HPDE6-E6E7 (cell line): ENCODE measurements around the gene DLEC1.
"Not testable (repeated sequence)": the region's sequence is repeated elsewhere in the genome, so short reads cannot be mapped to it uniquely, and the experiment has no call there.

Source experiments
- DNase-seq: peaks from one replicate; pipeline ENCODE4 v3.0.0; 2011; ENCODE audit warnings: missing footprints; ENCODE audit errors: extremely low spot score

Gene DLEC1

DNA sequence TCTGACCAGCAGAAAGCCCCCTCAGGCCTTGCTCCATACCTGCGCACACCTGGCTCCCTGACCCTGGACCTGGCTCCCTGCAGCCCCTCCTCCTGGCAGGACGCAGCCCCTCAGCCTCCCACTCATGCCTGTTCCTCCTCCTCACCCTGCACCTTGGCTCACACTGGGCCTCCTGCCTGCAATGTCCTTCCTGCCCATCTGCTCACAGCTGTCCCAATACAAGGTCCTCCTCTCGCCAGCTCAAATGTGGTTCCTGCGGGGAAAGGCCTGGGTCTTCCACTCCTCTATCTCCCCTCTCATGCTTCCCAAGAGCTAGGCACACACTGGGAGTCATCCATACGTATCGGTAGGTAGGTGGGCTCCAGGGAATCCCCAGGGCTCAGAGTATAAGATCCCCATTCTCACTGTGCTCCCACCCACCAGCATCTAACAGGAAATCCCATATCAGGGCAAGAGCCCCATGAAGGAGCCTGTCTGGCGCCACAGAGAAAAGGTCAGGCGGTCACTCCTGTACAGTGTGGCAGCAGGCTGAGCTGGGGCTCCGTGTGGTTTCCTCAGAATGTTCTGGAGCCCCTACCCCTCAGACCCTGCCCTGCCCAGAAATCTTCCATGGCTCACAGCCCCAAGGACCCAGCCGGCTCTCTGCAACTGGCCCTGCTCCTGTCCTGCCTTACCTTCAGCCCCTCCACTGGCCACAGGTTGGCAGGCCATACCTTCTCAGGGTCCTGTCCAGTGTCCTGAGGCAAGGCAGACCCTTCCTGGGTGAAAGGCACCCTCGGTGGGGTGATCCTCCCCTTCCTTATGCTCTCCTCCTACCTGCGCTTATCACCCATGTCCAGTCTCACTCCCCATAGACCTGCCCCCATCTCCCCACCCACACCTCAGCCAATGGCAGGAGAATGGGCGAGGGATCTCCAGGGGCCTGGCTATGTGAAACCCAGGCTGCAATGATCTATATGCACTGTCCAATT is 20.4 kb upstream of the DLEC1 start:
- DNase-seq: no peak

- DNase-seq: no peak
These were observed 19.2 kb upstream of the DLEC1 start for GRCh38 chr3:38019658-38020341.

GRCh38 chr3:38020342-38020726 is 18.7 kb upstream of the DLEC1 start:
- DNase-seq: no peak

DNA sequence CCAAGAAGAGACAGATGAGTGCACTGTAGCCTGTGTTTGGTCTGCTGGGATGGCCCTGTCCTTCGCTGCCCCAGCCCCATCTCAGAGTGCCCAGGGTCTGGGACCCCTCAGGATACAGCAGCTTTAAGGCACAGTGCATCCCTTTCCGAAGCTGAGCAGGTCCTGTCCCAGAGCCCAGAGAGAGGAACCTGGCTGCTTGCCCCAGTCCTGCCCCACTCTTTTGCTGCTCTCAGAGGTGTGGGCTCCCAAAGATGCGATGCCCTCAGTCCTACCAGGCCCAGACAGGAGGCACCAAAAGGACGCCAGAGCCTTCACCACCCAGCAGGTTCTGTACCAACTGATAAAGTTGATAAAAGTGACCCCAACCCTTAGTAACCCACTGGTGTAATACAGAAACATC is 17.8 kb upstream of the DLEC1 start:
- no peak for DNase-seq

- DNase-seq: no peak
These were observed 16.7 kb upstream of the DLEC1 start for GRCh38 chr3:38022301-38022700.

- DNase-seq: no peak
These were observed 15.9 kb upstream of the DLEC1 start for GRCh38 chr3:38022896-38023709.

GRCh38 chr3:38026856-38027255 is 12.2 kb upstream of the DLEC1 start:
- no peak for DNase-seq

- DNase-seq: no peak
These were observed 11.2 kb upstream of the DLEC1 start for GRCh38 chr3:38027466-38028465.

DNA sequence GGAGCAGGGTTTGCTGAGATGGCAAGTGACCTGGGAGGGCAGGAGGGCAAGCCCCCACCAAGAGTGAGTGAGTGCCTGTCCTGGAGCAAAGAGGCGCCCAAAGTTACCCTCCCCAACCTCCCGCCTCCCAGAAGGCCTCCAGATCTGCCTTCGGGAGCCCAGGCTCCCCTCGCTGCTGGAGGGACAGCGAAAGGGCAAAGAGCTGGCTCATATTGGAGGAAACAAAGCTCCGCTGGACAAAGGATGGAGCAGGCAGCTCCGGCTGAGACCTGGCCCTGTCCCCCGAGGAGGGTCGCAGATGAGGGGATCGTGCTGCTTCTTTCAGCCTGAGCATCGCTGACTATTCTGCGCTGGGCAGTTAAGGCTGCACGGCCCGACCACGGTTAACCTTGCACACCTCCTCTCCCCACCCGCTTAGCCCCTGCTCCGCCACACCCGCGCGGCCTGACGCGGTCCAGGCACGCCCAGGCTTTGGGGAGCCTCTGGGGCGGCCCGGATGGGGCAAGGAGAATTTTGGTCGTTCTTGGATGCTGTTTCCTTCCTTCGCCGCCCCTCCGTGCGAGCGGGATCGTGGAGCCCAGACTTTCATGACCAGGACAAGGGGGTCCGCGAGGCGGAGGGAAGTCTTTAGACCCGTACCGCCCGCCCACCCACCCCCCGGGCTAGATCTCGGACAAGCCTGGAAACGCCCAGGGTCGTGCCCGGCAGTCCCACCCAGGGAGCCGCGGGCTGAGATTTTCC is 10.2 kb upstream of the DLEC1 start:
- DNase-seq: no peak

DNA sequence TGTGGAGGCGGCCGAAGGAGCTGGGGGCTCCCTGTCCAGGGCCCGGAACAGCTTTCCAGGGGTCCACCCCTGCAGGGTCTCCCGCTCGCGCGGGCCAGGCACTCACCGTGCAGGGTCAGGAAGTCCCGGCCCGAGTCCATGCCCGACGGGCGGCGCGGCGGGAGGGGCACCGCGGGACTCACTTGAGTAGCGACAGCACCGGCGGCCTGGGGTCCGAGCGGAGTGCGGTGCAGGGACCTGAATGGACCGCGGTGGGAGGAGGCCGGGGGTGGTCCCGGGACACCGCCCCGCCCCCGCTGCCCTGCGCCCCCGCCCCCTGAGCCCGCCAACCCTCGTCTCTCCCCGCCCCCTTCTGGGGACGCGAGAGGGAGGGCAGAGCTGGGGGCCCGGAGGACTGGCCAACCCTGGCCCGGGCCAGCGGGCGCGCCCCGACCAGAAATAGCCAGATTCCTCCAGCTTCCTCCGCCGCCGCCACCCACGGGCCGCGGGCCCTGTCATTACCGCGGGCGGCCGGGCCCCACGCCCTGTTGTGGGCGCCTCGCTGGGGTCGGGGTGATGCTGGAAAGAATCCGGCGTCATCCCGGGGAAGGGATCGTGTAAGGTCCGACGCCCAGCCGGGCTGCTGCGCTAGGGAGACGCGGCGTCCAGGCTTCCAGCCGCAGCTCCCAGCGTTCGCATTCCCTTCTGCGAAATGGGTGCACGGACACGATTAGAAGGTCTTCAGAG is 9.4 kb upstream of the DLEC1 start, which contains the start of gene PLCD1:
TSS of gene PLCD1 (minus strand) at position 243 of the 726 bp plus-strand sequence. CDS start at position 140, 103 bp downstream.
- DNase-seq: no peak

GRCh38 chr3:38030126-38031021 is 8.6 kb upstream of the DLEC1 start:
- no peak for DNase-seq

- DNase-seq: peak; percentile 42
These were observed 7.7 kb upstream of the DLEC1 start for GRCh38 chr3:38031022-38031994.

- DNase-seq: no peak
These were observed 6.6 kb upstream of the DLEC1 start for GRCh38 chr3:38032328-38032865.

- DNase-seq: not testable (repeated sequence)
These were observed 5.4 kb upstream of the DLEC1 start for GRCh38 chr3:38033586-38033985.

- not testable (repeated sequence) for DNase-seq
These were observed 4.7 kb upstream of the DLEC1 start for GRCh38 chr3:38034335-38034734.

DNA sequence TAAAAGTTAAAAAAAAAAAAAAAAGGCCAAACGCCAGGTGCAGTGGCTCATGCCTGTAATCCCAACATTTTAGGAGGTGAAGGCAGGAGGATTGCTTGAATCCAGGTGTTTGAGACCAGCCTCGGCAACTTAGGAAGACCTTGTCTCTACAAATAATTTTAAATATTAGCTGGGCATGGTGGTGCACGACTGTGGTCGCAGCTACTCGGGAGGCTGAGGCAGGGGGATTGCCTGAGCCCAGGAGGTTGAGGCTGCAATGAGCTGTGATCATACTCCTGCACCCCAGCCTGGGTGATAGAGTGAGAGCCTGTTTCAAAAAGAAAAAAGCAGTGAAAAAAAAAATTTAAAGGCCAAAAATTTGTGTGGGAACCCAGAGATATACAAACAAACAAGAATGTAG is 2.7 kb upstream of the DLEC1 start:
- no peak for DNase-seq

GRCh38 chr3:38036906-38037305 is 2.1 kb upstream of the DLEC1 start:
- DNase-seq: no peak
